ENCODE measurements around the gene ARFIP1.
"Not testable (repeated sequence)": the region's sequence is repeated elsewhere in the genome, so short reads cannot be mapped to it uniquely, and the experiment has no call there.

Gene ARFIP1, protein sequence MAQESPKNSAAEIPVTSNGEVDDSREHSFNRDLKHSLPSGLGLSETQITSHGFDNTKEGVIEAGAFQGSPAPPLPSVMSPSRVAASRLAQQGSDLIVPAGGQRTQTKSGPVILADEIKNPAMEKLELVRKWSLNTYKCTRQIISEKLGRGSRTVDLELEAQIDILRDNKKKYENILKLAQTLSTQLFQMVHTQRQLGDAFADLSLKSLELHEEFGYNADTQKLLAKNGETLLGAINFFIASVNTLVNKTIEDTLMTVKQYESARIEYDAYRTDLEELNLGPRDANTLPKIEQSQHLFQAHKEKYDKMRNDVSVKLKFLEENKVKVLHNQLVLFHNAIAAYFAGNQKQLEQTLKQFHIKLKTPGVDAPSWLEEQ

DNA sequence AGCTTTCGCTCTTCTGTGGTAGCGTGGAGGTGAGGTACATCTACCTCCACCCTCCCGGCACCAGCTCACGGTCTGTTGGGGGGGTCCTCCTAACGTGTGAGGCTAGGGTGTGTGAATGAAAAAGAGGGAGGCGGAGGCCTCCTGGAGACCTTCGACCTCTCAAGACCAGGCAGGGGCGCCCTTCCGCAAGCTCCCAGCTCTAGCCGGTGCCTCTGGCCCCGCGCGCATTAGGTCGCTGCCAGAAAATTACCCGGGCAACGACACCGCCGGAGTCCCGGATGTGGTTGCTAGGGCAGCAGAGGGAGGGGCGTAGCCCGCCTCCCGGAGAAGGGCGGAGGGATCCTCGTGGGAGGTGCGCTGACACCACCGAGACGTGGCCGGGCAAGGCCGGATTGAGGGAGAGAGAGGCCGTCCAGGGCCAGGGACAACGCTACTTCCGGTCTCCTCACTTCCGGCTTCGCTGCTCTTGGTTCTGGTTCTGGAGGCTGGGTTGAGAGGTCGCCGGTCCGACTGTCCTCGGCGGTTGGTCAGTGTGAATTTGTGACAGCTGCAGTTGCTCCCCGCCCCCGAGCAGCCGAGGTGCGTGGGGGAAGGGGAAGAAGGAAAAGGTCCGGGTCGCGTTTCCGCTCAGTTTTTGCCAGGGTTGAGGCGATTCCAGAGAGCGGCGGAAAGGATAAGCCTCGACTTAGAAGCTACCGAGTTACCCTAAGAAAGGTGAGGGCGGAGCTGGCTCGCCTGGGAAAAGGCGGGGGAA is at the start of gene ARFIP1, which contains the start of gene TIGD4:
Gene ARFIP1 (plus strand): TSS at position 442 of the 754 bp plus-strand sequence. CDS start 49,680 bp downstream, outside the sequence.
Gene TIGD4 (minus strand): TSS at position 218 of the 754 bp plus-strand sequence. CDS start 8,726 bp downstream, outside the sequence.
- DNase-seq = peak; percentile 83

DNA sequence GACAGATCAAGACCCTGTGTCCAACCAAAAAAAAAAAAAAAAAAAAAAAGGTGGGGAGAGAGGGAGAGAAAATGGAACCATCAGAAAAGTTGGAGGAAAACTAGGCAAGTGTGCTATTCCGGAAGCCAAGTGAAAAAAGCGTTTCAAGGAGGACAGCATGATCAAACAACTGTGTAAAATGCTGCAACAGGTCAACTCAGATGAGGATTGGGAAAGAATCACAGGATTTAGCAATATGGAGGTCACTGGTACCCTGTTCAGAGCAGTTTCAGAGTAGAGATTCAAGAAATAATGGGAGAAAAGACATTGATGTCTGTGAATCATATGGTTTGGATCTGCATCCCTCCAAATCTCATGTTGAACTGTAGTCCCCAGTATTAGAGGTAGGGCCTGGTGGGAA is 47.8 kb upstream of the ARFIP1 start:
- DNase-seq = no peak

DNA sequence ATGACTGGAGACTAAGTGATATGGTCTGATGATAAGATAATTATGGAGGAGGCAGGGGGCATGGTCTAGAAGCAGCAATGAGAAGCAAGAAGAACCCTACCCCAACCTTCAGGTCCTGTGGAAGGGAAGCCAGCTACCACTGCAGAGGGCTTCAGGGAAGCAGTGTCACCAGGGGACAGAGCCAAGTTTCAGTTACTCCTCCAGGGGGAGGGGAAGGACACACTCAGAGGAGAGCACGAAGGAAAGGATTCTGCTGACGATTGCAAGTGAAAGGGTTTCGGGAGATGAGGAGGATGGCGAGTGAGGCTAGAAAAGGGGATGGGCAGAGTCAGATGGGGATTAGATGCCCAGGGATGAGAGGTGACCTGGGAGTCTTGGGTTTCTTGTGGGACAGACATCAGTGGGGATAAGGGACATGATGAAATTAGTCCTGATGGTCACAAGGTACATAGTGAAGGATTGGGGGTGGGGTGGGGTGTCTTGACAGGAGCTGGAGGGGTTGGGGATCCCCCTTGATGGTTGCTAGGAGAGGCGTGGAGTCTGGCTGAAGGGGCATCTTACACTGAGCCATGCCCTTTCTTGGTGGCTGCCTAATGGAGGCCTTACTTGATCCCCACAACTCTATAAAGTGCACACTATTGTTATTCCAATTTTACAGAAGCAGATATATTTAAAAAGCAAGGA is 45.6 kb upstream of the ARFIP1 start:
- DNase-seq = no peak

DNA sequence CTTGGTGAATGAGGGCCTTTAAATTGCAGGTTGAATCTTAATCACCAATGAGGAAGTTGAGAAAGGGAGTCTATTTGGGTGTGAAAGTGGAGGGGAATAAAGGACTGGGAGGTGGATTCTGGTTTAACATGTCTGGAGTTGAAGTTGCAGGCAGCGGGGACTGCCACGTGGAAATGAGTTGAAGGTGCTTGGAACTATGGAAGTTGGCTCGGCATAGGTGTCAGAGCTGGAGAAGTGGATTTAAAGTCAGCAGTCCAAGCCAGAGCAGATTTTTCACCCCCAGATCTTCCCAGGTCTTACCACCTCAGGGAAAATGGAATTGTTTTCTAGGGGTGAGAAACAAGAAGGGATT is 45.1 kb upstream of the ARFIP1 start:
- DNase-seq = no peak

DNA sequence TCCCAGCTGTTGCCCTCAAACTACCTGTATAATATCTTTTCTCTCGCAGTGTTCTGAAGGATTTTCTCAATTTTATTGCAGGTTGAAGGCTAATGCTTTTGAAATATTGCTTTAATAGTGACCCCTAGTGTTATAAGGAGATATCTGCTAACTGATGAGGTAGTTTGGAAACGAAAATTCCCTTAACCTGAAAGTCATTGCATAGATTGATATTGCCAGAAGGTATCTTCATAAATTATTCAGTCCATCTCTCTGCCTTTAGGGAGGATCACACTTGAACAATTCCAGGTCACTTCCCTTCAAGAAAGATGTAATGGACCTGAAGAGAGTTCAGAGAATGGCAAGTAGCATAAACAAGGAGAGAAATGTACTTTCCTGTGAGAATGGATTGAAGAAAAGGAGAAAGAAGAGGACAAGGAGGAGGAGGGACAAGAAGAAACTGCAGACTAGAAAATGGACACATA is 44.3 kb upstream of the ARFIP1 start:
- DNase-seq = peak; percentile 6

DNA sequence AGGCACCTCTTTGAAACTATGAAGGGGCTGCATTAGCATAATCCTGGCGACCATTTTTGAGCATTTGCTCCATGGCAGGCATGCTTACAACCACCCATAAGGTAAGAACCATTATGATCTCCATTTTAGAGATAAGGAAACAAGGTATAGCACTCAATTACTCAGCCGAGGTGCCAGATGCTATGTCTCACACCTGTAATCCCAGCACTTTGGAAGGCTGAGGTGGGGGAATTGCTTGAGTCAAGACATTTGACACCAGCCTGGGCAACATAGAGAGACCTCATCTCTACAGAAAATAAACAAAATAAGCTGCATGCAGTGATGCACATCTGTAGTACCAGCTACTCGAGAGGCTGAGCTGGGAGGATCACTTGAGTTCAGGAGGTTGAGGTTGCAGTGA is 43.8 kb upstream of the ARFIP1 start:
- no peak for DNase-seq

DNA sequence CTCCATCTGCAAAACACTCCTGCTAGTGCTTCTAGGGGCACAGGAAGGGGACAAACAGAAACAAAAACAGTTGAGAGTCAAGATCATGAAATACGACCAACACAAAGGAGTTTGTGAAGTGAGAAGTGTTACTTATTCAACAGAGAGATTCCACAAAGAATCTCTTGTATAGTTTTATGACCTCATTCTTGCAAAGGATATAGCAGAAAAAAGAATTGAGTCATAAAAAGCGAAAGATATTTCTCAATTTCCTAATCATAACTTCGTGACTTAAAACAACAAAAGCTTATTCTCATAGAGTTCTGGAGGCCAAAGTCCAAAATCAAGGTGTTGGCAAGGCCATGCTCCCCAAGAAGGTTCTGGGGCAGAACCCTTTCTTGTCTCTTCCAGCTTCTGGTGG is 40.9 kb upstream of the ARFIP1 start:
- no peak for DNase-seq

DNA sequence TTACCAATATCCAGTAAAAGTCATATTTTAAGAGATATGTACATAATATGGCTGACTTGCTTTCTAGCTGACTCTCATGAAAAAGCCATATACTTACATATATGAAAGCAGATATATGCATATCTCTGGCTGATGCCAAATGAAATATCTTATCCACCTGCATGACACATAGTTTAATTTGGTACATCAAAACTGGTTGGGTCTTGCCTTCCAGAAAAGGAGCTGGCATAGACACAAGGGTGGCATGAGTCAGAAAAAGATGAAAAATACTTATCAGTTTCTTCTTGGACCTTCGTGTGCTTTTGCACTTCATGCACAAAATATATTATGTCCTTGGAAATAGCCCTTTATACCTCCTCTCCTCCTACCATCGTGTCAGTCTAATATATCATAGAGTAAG is 32.3 kb upstream of the ARFIP1 start:
- no peak for DNase-seq

DNA sequence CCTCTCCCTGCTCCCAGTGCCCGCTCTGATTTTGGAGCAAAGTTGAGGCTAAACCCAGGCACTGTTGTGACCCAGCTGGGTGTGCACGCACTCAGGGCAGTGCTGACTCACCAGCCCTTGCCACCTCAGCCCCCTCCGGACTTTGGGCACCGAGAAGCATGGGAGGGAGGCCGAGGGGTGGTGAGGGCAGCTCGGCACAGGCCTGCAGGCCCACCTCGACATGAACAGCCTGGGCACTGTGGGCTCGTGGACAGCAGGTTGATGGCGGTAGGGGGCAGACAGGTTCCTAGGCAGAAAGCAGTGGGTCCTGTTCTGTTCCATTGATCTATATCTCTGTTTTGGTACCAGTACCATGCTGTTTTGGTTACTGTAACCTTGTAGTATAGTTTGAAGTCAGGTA is 31.1 kb upstream of the ARFIP1 start:
- DNase-seq = no peak

DNA sequence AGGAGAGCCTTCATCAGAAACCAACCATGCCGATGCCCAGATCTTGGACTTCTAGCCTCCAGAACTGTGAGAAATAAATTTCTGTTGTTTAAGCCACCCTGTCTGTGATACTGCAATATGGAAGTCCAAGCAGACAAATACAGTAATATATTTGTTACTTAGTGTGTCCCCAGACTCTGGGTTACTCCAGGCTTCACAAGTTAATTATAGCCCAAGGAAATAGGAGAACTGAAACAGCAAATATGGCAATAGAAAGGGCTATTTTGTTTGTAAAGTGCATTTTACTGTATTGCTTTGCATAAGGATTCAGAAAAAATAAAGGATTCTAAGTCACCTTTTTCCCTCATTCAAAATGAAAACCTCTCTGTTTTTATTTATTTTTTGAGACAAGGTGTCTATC is 16.0 kb upstream of the ARFIP1 start:
- peak; percentile 2 for DNase-seq

DNA sequence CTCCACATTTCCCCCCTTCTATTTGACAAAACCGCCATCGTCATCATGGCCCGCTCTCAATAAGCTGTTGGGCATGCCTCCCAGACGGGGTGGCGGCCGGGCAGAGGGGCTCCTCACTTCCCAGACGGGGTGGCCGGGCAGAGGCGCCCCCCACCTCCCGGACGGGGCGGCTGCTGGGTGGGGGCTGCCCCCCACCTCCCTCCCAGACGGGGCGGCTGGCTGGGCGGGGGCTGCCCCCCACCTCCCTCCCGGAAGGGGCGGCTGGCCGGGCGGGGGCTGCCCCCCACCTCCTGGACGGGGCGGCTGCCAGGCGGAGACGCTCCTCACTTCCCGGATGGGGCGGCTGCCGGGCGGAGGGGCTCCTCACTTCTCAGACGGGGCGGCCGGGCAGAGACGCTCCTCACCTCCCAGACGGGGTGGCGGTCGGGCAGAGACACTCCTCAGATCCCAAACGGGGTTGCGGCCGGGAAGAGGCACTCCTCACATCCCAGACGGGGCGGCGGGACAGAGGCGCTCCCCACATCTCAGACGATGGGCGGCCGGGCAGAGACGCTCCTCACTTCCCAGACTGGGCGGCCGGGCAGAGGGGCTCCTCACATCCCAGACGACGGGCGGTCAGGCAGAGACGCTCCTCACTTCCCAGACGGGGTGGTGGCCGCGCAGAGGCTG is 14.6 kb upstream of the ARFIP1 start:
- DNase-seq = not testable (repeated sequence)

DNA sequence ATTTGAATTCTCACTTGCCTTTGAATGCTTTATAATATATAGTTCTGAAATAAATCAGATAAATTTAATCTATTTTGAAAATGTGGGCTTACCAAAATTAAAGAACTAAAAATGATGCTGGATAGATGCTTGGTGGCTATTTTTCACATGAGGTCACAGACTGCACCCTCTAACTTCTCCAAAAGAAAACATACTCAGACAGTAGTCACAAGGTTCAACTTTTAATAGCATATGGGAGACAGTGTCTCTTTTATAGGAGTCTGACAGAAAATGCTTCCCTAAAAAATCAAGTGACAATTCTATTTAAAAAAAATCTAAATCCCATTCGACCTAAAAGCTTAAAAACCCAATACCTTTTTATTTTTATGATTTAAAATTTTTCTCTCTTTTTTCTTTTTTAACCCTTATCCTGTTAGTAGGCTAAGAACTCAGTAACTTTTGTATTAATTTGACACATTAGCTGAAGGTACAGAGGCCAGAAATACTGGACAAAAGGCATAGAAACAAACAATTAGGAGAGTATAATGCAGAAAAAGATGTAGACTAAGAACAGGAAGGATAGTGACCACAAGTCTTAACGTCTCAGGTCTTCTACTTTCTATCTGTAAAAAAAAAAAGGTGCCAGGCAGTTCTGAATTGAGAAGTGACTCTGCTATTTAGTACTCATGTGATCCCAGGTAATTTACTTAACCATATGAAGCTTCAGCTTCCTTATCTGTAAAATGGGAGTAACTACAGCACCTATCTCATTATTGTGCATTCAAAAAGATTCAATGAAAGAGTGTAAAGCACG is 7.8 kb upstream of the ARFIP1 start:
- DNase-seq = no peak

DNA sequence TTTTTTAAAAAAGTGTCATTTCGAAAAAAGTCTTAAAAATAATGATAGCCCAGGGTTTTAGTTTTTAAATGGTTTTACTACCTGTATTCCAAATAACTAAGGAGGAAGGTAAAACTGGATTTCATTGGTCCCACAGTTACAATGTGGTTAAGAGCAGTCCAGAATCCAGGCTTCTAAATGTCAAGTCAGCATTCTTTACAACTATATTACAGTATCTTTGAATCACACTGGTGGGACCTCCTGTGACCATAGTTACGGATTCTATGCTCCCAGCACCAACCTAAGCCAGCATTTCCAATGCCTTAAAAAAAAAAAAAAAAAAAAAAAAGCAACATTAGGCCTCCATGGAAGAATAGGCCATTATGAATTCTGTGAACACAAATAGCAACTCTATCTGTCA is 6.4 kb upstream of the ARFIP1 start:
- no peak for DNase-seq

DNA sequence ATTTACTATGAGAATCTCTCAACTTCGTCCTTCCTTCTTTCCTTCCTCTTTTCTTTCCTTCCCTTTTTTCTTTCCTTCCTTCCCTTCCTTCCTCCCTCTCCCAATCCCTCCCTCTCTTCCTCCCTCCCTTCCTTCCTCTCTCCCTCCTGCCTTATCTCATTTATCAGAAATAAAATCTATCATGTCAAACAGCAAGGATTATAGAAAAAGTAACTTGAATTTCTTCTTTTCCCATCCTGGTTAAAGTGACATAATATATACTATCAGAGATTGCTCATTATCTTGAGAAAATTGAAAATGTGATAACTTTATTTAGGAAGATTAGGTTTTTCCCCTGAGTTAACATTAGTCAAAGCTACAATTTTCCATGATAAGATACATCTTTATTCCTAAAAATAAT is 5.8 kb upstream of the ARFIP1 start:
- DNase-seq = no peak

DNA sequence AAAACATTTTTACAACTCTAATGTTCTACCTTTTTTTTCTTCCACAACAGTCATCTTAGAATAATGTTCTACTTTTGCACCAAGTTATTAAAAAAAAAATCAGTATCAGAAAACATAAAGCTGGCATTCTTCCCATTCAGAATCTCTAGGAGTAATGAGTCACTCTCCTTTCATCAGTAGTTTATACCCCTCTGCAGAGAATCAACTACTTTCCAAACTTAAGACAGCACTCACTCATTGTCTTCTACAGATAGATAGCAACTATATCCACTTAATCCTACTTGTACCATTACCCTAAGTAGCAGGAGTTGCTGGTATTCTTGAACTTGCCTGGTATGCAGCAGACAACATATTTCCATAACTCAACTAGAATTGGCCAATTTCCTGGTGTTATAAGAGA is 3.4 kb upstream of the ARFIP1 start:
- no peak for DNase-seq

DNA sequence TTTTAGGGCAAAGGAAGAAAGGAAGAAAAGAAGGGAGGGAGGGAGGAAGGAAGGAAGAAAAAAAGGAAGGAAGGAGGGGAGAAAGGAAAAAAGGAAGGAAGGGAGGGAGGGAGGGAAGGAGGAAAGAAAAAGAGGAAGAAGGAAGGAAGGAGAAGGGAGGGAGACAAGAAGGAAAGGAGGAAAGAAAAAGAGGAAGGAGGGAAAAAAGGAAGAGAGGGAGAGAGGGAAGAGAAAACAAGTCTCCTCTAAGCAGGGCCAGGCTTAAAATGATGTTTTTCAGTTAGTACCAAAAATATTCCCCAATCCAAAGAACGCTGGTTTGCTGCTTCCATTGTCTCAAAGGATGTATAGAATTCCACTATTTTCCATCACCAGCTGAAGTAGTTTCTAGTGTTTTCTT is 2.3 kb upstream of the ARFIP1 start:
- no peak for DNase-seq

DNA sequence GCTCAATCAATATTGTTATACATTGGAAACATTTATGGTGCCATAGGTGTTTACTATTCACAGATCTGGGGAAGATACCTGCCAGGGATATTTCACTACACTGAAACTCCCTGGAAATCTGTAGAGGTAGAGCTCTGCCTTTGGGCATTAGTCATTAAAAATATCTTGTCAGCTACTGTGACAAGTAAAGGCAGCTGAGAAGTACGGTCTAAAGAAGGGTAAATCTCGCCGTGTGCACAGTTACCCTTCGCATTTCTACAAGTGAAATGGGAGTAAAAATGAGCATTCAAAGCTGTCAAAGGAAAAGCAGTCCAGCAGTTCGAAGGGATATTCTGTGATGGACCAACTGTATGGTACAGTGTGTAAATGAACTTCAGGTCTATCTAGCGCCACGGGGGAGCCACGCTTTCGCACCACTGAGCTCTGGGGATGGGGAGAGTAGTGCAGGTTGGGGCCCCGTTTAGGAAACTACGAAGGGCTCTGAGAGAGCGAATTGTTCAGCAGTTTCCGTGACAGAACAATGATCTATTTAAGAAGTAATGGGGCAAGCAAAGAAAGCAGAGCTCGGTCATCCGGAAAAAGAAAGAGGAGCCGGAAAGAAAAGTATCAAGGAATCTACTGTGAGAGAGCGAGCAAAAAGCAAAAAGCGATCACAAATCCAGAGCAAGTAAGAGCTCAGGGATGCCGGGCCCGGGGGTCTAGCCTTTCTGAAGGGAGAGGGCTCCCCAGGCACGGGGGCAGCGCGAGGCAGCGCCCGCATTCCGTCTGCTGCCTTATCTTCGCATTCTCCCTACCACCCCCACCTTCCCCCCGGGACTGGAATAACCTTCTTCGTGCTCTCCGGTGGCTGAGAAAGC is 870 bp upstream of the ARFIP1 start:
- DNase-seq = no peak

DNA sequence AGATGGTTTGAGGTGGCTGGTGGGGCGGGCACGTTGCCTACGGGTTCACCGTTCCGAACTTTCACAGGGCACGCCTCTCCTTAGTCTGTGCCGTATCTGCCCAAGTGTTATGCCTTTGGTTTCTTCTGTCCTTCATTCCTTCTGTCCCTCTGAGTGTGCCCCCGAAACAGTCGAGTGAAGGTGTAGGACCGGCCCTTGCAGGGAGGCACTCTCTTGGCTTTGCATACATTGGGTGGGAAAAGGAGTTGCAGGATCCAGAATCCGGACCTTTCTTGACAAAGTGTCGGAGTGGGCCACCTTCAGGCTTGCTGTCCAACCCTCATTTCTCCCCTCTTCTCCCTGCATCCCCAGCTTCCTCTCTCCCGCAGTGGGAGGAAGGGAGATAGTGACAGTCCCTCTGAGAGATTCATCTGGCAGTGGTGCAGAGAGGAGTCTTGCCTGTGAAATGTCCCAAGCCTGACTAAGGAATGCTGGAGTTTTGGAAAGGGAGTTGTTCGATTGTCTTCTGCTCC is 569 bp downstream of the ARFIP1 start:
- no peak for DNase-seq

DNA sequence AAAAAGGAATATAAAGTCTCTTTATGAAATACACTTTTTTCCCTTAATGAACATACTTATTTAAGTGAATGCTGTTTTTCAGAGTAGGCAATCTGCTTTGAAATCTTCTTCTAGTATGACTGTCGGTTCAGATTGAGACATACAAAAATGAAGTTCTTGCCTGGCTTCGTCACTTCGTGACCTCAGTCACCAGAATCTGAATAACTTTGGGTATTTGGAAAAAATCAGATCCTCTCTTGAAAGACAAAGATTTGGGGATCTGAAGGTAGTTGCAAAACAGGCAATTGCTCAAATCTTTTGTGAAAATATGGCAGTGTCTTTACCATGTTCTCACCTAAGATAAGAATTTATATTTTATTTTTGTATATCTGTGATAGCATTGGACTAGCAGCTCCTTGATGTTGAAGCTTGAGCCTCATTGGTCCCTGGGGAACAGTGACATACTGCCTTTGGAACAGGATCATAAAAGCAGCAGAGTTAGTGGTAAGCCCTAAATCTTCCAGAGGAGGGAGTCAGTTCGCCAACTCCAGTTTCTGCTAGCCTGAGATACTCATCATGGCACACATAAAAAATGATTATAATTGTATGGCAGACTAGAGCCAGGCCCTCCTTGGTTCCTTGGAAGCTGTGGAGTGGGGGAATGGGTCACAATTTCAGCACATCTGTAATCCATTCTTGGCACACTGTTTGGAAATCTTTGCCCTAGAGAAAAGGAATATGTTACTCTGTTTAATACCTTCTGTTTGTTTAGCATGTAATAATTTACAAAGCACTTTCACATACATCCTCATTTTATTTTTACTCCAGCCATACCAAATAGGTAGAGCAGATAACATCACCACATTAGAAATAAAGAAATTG is 5.0 kb downstream of the ARFIP1 start:
- no peak for DNase-seq
